GM18505 (cell line): ENCODE results near the gene ENOX2.
"Not testable (repeated sequence)": the region's sequence is repeated elsewhere in the genome, so short reads cannot be mapped to it uniquely, and the experiment has no call there.

Experiments
- ATAC-seq: cut with Tn5 transposase; IDR thresholded peaks from one replicate; pipeline ENCODE4 v1.9.1; 2021; ENCODE audit not compliant: unreplicated experiment
- POLR2A ChIP-seq: IDR thresholded peaks from 4 replicates; pipeline ENCODE4 v1.6.1; 2011; ENCODE audit warnings: borderline replicate concordance; ENCODE audit not compliant: insufficient read depth, insufficient read length; ENCODE audit errors: extremely low read depth

Gene ENOX2

DNA sequence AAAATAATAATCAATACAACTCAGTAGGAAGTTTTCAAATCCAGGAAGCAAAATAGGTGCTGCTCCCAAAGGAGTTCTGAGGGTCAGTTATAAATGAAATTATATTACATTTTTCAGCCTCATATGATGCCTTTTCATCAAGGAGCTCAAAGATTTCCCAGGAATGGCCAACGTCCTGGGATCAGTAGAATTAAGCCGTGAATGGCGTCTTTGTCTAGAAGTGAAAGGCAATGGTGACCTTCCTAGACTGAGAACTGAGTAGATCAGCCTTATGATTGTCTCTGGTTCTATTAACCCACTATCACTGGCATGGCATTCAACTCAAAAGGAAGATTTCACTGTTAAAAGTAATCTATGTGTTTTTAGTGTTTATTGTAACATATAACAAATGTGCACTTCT is 74.4 kb downstream of the ENOX2 start:
- ATAC-seq, result no peak
- TF ChIP-seq POLR2A, result no peak

DNA sequence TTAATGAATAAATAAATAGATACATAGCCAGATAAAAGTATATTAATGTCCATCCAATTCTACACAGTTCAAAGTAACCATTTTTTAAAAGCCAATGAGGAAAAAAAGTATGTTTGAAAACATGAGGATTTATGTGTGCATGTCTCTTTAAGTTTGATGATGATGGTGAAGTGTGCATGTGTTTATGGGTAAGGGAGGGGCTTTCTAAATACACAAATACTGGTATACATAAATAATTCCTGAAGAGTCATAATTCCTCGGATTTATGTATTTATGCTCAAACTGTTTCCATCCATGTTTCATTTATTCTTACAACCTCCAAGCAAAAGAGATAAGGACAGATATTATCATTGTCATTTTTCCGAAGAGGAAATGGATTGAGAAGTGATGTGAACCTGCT is 75.4 kb downstream of the ENOX2 start:
- no peak for ATAC-seq
- no peak for TF ChIP-seq POLR2A

DNA sequence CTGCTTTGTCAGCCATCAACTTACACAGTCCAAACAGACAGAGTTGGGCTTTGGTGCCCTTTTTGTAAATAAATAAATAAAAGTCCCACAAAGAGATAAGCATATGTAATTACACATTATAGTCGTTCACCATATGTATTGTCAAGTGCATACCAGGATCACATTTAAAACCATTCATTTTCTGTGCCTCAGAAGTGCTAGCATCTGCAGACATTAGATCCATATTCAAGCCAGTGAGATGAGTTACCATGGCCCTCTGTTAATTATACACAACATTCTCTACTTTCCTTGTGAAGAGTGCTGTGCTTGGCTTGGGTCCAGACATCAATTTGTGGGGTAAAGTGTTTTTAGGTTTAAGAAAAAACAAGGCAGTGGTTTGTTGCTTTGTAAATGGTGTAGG is 76.8 kb downstream of the ENOX2 start:
- TF ChIP-seq POLR2A, result no peak
- no peak for ATAC-seq

DNA sequence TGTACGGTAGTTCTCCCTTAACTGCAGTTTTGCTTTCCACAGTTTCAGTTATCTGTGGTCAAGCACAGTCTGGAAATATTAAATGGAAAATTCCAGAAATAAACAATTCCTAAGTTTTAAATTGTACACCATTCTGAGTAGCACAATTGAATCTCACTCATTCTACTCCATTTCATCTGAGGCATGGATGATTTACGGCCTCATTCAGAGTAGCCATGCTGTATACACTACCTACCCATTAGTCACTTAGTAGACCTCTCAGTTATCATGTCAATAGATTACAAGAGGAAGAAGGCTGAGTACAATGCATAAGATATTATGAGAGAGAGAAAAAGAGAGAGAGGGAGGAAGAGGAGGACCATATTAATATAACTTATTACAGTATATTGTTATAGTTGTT is 77.5 kb downstream of the ENOX2 start:
- ATAC-seq, result no peak
- TF ChIP-seq POLR2A, result no peak

DNA sequence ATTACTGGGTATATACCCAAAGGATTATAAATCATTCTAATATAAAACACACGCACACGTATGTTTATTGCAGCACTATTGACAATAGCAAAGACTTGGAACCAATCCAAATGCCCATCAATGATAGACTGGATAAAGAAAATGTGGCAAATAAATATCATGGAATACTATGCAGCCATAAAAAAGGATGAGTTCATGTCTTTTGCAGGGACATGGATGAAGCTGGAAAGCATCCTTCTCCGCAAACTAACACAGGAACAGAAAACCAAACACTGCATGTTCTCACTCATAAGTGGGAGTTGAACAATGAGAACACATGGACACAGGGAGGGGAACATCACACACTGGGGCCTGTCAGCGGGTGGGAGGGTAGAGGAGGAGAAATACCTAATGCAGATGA is 83.6 kb downstream of the ENOX2 start:
- ATAC-seq, result not testable (repeated sequence)

DNA sequence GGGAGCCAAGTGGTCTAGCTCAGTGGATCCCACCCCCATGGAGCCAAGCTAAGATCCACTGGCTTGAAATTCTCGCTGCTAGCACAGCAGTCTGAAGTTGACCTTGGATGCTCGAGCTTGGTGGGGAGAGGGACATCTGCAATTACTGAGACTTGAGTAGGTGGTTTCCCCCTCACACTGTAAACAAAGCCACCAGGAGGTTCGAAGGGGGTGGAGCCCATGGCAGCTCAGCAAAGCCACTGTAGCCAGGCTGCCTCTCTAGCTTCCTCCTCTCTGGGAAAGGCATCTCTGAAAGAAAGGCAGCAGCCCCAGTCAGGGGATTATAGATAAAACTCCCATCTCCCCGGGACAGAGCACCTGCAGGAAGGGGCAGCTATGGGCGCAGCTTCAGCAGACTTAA is 89.1 kb downstream of the ENOX2 start:
- ATAC-seq, result not testable (repeated sequence)

DNA sequence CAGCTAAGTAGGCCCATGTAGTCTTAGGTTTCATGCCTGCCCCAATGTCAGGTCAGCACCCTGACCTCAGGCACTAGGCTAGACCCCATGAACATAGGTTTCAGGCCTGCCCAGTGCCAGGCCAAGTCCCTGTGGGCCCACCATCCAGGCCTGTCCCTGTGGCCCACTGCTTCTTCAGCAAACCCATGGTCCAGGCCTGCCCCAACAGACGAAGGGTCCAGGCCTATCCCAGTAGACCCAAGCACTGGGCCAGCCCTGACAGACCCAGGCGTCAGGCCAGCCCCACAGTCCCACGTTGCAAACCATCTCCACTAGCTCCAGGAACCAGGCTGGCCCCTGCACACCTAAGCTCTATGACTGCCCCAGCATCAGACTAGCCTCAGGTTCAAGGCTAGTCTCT is 92.4 kb downstream of the ENOX2 start:
- no peak for ATAC-seq
- TF ChIP-seq POLR2A, result no peak

DNA sequence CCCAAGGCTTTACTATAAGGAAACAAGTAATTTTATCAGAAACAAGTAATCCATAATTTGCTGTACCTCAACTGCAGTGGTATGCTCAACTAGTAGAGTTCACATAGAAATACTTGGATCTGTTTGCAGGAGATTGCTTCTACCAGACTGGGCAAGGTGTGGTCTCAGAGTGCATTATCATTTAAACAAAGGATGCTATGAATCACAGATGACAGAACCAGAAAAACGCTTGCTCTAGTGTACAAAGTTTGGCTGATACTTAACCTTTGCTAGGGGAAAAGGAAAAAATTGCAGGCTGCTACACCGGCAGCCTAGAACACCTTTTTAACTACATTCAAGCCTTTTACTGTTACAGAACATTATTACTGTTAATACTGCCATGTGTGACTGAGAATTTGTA is 97.1 kb downstream of the ENOX2 start:
- ATAC-seq, result no peak
- no peak for TF ChIP-seq POLR2A

DNA sequence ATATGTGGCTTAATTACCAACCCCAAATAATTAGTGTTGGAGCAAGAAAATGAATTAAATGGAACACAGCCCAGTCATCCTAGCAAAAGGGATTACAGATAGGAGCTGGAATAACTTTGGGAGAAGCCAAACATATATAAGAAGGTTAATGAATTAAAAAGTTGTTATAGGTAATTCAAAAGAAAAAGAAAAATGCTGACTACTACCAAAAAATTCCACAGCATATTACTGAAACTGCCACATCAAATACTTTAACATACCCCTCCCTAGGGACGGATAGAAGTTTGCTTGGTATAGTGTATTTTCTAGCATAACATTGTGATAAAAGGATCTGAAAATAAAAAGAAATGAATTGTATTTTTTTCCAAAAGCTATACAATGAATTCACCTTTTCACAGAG is 99.5 kb downstream of the ENOX2 start:
- no peak for ATAC-seq

DNA sequence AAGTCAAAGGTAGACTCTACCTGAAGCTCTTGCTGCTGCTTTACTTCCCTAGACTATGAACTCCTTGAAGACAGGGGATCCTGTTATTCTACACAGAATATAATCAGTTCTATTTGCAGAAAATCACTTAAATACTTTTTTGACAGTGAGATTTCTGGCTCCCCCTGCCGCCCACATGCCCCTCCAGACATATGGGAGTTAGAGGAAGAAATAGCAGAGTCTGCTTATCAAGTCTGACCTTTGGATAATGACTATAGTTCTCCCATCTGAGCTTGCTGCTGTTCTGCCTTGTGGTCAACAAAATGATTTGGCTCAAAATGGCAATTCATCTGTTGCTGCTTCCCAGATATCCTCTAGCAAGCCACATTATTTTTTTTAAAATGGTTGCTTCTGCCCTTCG is 101.1 kb downstream of the ENOX2 start:
- no peak for ATAC-seq

More for the DNA sequence above, 99.5 kb downstream of the ENOX2 start:
- TF ChIP-seq POLR2A, result no peak

DNA sequence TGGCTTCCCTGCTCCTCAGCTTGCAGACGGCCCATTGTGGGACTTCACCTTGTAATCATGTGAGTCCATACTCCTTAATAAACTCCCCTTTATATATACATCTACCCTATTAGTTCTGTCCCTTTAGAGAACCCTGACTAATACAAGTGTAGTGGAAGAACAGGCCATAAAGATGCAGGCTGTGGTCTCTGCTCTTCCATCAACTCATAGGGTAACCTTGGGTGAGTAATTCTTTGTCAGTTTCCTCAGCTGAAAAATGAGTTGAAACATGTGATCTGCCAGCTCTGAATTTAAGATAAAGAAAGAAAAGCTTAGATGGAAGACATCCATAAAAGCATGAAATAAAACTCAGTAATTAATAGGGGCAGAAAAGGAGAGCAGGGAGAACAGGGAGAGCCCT is 103.6 kb downstream of the ENOX2 start:
- ATAC-seq, result no peak
- no peak for TF ChIP-seq POLR2A

More for the DNA sequence above, 101.1 kb downstream of the ENOX2 start:
- no peak for TF ChIP-seq POLR2A

DNA sequence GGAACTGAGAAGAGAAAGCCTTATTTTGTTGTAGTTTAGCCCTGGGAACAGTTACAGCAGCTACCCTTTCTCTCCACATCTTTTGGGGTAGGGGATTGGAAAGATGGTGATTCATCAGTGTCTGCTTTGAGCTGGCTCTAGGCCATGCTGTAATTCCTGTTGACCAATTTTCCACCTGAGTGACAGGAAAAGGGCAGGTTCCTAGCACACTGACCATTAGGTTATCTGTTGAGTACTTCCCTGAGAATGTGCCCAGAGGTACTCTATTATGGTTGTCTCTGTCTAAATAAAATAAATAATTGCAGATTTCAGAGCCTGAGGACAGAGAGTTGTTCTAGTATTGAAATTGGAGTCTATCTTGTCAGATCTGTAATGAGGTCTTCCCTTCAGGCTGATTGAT is 109.0 kb downstream of the ENOX2 start:
- ATAC-seq, result no peak
- TF ChIP-seq POLR2A, result no peak

DNA sequence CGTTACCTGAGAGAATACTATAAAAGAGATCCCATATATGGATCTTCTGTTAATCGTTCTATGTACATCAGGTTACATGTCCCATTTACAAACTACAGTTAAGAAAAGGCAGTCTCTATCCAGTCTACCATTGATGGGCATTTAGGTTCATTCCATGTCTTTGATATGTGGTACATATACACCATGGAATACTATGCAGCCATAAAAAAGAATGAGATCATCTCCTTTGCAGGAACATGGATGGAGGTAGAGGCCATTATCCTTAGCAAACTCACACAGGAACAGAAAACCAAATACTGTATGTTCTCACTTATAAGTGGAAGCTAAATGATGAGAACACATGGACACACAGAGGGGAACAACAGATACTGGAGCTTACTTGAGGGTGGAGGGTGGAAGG is 111.1 kb downstream of the ENOX2 start:
- ATAC-seq, result not testable (repeated sequence)

DNA sequence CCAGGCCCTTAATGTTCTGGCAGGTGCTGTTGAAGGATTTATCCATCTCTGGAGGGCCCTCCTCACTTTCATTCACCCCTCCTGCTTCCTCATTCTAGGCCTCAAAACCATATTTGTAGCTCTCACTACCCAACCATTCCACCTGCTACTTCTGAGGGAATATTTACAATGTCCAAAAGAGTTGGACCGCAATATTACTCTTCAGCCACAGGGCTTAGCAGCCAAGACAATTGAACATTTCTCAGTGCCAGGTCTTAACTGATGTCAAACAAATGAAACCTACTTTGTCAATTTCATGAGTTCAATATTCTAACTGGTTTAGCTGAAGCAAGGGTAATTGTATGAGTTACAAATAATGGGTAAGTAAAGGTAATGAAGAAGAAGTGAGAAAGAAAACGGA is 113.2 kb downstream of the ENOX2 start:
- ATAC-seq, result no peak
- TF ChIP-seq POLR2A, result no peak

DNA sequence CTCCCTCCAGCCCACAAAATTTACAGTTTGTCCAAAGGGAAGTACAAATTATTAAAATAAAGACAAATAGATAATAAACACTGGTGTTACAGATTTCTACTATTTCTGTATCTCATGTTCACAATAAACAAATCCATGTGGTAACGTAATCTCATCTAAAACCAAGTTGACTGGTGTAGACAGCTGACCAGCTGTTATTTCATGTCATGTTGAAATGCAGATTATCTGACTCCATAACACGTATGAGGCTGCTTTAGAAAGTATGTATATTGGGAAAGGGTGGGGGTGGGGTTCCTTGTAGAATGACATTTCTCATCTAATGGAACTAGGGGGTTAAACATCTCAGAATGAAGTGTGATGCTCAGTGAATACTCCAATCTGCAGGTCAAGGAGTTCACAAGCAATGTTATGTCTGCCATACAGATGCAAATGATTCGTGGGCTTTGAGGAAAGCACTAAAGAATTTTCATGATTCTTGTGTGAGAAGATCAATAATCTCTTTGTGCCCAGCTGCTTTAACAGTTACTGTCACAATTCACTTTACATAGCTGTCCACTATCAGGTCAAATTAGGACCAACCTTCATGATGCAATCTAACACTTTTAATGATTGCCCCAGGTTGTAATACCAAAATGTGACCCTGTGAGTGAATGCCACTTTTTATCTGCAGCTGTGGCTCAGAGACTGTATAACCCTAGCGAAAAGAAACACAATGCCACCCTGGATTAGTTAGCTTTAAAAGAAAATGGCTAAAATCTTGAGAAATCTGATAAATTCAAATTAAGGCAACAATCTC is 114.0 kb downstream of the ENOX2 start:
- TF ChIP-seq POLR2A, result no peak
- no peak for ATAC-seq

DNA sequence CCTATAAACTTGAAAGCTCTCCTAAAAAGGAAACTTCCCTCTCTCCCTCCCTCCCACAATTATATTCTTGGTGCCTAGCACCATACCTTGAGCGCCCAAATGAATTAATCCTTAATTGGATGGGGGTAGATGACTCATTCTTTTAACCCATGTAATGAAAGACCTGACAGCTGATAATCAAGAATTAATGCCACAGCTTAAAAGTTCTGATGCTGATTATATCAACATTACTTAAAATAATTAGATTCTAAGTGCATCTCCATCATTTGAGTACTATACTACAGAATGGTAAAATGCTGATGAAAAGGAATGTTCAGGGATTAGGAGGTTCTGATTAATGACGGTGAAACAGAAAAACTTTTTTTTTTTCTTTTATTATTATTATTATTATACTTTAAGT is 117.0 kb downstream of the ENOX2 start:
- ATAC-seq, result no peak
- TF ChIP-seq POLR2A, result no peak

DNA sequence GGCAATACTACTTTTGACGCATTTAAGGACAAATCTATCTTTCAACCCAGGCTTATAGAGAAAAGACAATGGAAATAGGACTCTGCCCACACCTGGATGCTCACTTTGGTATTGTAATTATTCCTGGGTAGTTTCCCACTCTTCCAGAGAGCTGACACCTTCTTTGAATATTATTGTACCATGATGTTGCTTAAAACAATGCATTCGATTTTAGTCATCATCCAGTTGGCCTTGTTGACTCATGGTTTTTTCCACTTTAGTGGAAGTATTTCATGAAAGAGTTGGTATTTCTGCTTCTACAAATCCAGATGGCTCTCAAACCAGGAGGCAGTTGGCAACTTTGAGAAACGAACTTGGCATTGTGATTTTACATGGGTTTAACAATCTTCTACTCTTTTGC is 124.2 kb downstream of the ENOX2 start:
- no peak for ATAC-seq
- no peak for TF ChIP-seq POLR2A
